HG03159 (cell line): ENCODE results near the gene SGCD.

ENCODE experiments used
- ATAC-seq: cut with Tn5 transposase; IDR thresholded peaks from one replicate; pipeline ENCODE4 v1.9.1; 2021; ENCODE audit warnings: mild to moderate bottlenecking, moderate library complexity; ENCODE audit not compliant: unreplicated experiment

SGCD gene

GRCh38 chr5:156326718-156327259 lies at the start of gene SGCD:
SGCD (plus strand) TSS chr5:156327164.
- ATAC-seq, result no peak

DNA sequence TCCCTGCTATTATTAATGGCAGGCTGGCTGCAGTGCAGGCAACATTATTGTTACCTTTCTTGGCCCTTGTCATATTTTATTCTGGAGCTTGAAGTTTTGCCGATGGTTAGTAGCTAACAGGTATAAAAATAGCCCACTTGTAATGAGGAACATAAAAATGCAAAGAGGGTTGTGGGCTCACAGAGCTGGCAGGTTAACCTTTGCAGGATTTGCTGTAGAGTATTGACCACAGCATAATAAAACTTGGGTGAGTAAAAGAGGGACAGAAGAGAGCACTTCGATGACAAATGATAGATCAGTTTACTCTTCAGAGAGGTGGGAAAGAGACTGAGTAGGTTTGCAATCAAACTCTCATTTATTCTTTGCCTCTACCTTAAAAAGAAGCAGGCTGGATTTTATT lies 49.7 kb upstream of the SGCD start:
- ATAC-seq, result no peak

- no peak for ATAC-seq
Measured at GRCh38 chr5:156295431-156295830, 31.5 kb upstream of the SGCD start.

DNA sequence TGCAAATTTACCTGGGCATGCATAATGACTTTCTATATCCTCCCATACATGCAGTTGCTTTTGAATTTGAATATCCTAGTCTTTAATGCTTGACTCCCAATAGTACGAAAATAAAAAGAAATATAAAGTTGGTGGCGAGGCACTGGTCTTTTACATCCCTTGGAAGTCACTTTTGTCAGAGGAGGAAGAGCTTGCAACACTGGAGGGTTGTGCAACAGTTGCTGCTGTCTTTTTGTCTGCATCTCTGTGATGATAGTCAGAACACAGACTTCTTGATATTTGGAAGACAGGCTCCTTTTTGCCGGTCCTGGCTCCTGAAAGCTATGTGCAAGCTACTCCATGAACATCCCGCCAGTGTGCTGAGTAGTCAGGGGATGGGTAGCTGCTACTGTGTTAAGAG lies 16.8 kb upstream of the SGCD start:
- no peak for ATAC-seq

- no peak for ATAC-seq
Measured at GRCh38 chr5:156312897-156313694, 13.9 kb upstream of the SGCD start.

GRCh38 chr5:156314416-156314815 lies 12.5 kb upstream of the SGCD start:
- ATAC-seq, result no peak

DNA sequence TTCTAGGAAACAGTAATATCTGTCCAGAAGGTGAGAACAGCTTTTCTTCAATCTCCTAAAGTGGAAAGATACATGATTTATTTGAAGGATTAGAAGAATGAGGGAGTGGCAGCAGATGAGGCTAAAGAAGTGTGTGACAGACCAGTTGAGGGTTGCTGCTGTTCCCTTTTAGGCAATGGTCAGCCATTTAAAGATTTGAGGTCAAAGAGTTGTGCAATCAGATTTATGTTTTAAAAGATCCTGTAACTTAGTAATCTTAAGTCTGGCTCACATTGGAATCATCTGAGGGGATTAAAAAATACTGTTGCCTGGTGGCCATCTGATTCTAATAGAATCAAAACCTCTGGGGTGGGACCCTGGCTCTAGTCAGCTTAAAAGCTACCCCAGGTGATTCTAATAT lies 4.3 kb upstream of the SGCD start:
- ATAC-seq, result no peak

GRCh38 chr5:156327296-156327695 lies 332 bp downstream of the SGCD start:
- no peak for ATAC-seq

DNA sequence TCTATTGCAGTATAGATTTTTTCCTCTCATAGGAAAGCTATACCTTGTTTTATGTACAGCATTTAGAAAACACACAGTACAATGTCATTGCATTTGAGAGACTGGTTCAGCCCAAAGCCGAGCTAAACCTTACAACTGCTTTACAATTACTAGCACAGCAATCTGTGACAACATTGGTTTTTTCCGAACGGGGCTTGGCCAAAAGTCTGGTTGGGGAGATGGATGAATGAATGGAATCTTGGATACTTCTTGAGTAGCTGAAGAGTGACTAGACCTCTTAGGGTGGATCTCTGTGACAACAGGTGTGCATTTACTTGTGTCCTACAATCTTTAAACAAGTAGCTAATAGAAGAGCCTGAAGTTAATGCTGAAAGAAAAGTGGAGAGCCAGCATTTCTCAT lies 1.2 kb downstream of the SGCD start:
- no peak for ATAC-seq

- no peak for ATAC-seq
Measured at GRCh38 chr5:156328766-156329165, 1.8 kb downstream of the SGCD start.

DNA sequence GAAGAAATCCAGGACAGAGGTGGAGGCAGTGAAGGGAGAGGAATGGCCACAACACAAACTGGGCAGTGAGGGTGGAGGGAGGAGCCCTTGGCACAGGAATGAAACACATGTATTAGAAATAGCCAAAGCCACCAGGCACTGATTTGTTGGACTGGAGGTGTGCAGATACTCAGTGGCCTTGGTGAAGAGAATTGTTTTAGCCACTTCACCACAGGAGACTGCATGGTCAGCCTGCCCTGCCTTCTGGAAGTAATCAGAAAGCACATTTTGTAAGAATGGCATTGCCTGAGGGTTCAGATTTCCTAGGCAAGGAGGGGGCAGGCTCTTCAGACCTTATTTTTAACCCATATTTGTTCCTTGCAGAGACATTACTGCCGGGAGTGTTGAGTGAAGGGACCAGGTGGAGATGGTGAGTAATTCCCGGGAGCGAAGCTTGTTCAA lies 2.2 kb downstream of the SGCD start:
- ATAC-seq, result no peak

- no peak for ATAC-seq
Measured at GRCh38 chr5:156330141-156330870, 3.3 kb downstream of the SGCD start.

- no peak for ATAC-seq
Measured at GRCh38 chr5:156331181-156331580, 4.2 kb downstream of the SGCD start.

DNA sequence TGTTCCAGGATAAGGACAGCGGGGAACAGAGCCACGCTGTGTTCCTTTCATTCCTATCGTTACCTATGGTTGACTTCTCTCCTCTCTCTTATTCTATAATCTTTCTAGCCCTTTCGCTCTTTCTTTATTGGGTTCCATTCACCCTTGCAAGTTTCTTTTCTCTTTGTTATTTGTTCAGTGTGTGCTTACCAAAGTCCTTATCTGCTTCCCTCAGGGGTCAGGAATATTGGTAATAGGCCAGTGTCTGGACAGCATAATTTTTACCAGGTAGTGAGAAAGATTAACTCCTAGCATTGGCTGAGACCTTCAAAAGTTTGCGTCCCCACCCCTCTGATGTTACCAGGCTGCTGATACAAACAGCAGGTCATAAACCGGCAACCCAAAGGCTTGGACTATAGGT lies 4.9 kb downstream of the SGCD start:
- no peak for ATAC-seq

DNA sequence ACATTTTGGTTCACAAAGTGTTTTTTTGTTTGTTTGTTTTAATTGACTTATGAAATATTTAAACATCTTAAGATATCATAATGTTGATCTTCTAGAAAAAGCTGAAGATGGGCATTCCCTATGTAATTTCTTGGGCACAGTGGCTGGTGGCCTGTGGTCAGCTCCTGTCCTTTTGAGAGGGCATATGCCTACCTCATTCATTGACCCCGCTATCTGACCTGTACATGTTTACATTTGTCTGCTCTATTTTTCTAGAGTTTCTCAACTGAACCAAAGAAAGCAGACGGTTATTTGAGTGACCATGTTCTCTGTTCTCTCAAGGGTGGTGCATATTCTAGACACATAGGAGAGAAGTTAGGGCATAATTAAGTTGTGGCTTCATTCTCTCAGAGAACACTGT lies 5.3 kb downstream of the SGCD start:
- no peak for ATAC-seq

- no peak for ATAC-seq
Measured at GRCh38 chr5:156339139-156339841, 12.3 kb downstream of the SGCD start.

- ATAC-seq, result no peak
Measured at GRCh38 chr5:156340893-156341292, 13.9 kb downstream of the SGCD start.

- ATAC-seq, result no peak
Measured at GRCh38 chr5:156350256-156350655, 23.3 kb downstream of the SGCD start.

- ATAC-seq, result no peak
Measured at GRCh38 chr5:156351423-156351822, 24.5 kb downstream of the SGCD start.

DNA sequence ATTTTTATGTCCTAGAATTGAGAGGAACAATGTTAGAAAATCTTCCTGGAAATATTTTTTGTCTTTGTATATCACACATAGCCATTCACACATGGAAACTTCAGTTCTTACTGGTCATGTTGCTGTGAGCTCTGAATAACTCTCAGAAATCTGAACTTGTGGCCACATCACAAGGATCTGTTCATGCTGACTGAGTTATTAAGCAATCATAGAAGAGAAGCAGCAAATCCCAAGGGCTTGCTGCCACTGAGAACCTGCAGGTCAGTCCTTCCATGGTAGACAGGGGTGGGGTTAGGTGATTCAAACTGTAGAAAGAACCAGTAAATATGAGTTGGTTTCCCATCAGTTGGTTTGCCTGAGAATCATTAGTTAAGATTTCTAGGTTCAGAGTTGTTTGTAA lies 27.6 kb downstream of the SGCD start:
- no peak for ATAC-seq

GRCh38 chr5:156356238-156356637 lies 29.3 kb downstream of the SGCD start:
- no peak for ATAC-seq
